ENCODE data around the gene PAM16. TPM values are rescaled to one million over a fixed set of nuclear protein-coding genes. Genes with fewer than 3 reads are reported as not detected.

PAM16 gene
- total RNA-seq, 1 donor from 2014 or later, result 15.5 TPM

DNA sequence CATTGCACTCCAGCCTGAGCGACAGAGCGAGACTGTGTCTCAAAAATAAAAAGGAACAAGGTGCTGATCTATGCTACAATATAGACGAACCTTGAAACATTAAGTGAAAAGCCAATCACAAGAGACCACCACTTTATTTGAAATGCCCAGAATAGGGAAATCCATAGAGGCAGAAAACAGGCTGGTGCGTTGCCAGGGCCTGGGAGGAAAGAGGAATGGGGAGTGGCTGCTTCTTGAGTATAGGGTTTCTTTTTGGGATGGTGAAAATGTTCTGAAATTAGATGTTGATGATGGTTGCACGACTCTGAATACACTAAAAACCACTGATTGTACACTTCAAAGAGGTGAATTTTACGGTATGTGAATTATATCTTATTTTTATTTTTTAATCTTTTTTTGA is 55.5 kb downstream of the PAM16 start:
- DNase-seq, result no peak

DNA sequence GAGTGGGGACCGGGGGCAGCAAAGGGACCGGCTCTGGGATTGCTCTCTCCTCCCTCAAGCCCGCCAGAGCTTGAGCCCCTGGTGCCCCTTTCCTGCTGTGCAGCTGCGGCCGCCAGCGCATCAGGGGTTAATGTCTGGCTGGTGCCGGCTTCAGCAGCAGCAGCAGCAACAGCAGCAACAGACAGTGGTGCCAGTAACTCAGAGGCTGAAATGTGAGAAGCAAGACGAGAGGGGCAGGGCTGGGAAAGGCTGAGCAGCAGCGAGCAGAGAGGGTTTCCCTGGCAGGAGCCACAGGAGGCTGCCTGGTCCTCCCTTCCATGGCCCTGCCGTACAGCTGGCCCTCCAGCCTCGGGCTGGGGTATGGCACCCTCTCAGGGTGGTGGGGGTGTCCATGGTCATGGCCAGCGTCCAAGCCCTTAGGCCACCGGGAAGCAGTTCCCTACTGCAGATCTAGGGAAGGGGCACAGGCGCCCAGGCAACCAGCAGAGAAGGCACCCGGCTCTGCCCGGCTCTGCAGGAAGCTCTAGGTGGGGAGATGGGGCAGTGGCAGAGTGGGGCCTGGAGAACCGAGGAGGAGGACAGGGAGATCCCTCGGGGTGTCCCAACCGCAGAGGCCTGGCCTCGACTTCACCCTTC is 57.2 kb downstream of the PAM16 start:
- no peak for DNase-seq

- no peak for DNase-seq
Observed at GRCh38 chr16:4293181-4293716, 57.9 kb downstream of the PAM16 start.

- no peak for DNase-seq
Observed at GRCh38 chr16:4291699-4292098, 59.4 kb downstream of the PAM16 start.

Other genes with a start within 250 kb of the PAM16 start
- gene ADCY9, start 234.9 kb downstream of the PAM16 start, total RNA-seq, result 18.5 and 19.4 TPM in 2 replicates
- 0.37 and 0.51 TPM in 2 replicates for gene SRL, start 109.2 kb downstream of the PAM16 start, total RNA-seq
- gene TFAP4, start 78.3 kb downstream of the PAM16 start, total RNA-seq, result 4.1 and 7.3 TPM in 2 replicates
- 0.79 and 1.2 TPM in 2 replicates for gene GLIS2, start 35.3 kb downstream of the PAM16 start, total RNA-seq
- 1.9 and 2.2 TPM in 2 replicates for gene VASN, start 20.5 kb upstream of the PAM16 start, total RNA-seq
- 44.9 and 58.0 TPM in 2 replicates for gene CORO7, start 65.3 kb upstream of the PAM16 start, total RNA-seq
- gene DNAJA3, start 74.5 kb upstream of the PAM16 start, total RNA-seq, result 41.0 and 58.9 TPM in 2 replicates
- gene NMRAL1, start 123.3 kb upstream of the PAM16 start, total RNA-seq, result 57.1 and 65.2 TPM in 2 replicates
- gene HMOX2, start 125.1 kb upstream of the PAM16 start, total RNA-seq, result 122 and 158 TPM in 2 replicates
- gene CDIP1, start 187.5 kb upstream of the PAM16 start, total RNA-seq, result 12.9 and 17.3 TPM in 2 replicates
- gene C16orf96, start 205.0 kb upstream of the PAM16 start, total RNA-seq, result not detected in 2 replicates

Measured in dermis blood vessel endothelial cell (primary cell).